ENCODE results near the gene MYO10. TPM values are rescaled to one million over a fixed set of nuclear protein-coding genes. Genes with fewer than 3 reads are reported as not detected.
A peak's percentile ranks its signal among the peaks of the same experiment; 100 is the strongest.

Gene MYO10
- polyA plus RNA-seq, 3 donors = 0.23 to 1.1 (median 0.35) TPM

- intact Hi-C loops (cut with micrococcal nuclease) = loop anchor here (2.0 to 10.0 kb wide), 4 partner anchors 144 to 411 kb away; partner anchors contain the start of gene MYO10 (in 1 of the 2)
- Mint-ChIP-seq H3K4me3 (peak overlapping the region in 1 of 2 donors; percentile 60), H3K4me1 (peaks cover 8% of the 10 kb centered on the region), H3K36me3 (no peaks in the 10 kb centered on the region), H3K27ac (no peak overlapping the region), H3K9me3 (no peaks in the 10 kb centered on the region), H3K27me3 (ENCODE audit: low read depth in 3 of 3) (peaks cover 2 to 4% (median 3%) of the 10 kb centered on the region in 3 donors)
- H2AFZ ChIP-seq (ENCODE audit: insufficient read depth, low read depth, low read length, poor library complexity, severe bottlenecking) = no peak overlapping the region
- H3K4me3 ChIP-seq (replicated peaks in 1 of 3; ENCODE audit: low read depth in 2 of 3, low read length in 3 of 3) = no peak overlapping the region
- no peaks in the 10 kb centered on the region for H4K20me1 ChIP-seq (ENCODE audit: insufficient read depth, low read length)
- H3K4me2 ChIP-seq (replicated peaks; ENCODE audit: extremely low read depth, low read length, poor library complexity, severe bottlenecking) = no peak overlapping the region
- H3K79me2 ChIP-seq (ENCODE audit: insufficient read depth, low read length) = no peaks in the 10 kb centered on the region
- 46% methylated on average over 2 of the region's 6 CpGs for WGBS (ENCODE audit: insufficient coverage)
- H3K9me3 ChIP-seq (replicated peaks in 1 of 2; ENCODE audit: control insufficient read depth in 1 of 2, insufficient read depth in 1 of 2, low read length in 2 of 2) = no peaks in the 10 kb centered on the region
- TF ChIP-seq, protein P1, sequence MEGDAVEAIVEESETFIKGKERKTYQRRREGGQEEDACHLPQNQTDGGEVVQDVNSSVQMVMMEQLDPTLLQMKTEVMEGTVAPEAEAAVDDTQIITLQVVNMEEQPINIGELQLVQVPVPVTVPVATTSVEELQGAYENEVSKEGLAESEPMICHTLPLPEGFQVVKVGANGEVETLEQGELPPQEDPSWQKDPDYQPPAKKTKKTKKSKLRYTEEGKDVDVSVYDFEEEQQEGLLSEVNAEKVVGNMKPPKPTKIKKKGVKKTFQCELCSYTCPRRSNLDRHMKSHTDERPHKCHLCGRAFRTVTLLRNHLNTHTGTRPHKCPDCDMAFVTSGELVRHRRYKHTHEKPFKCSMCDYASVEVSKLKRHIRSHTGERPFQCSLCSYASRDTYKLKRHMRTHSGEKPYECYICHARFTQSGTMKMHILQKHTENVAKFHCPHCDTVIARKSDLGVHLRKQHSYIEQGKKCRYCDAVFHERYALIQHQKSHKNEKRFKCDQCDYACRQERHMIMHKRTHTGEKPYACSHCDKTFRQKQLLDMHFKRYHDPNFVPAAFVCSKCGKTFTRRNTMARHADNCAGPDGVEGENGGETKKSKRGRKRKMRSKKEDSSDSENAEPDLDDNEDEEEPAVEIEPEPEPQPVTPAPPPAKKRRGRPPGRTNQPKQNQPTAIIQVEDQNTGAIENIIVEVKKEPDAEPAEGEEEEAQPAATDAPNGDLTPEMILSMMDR (IDR thresholded peaks at IDR 0.05) = peak; percentile 77
- H3K4me1 ChIP-seq (ENCODE audit: control insufficient read depth in 1 of 2, insufficient read depth in 2 of 2, low read length in 2 of 2) = no peaks in the 10 kb centered on the region
- DNase-seq = peak; percentile 17 to 55 (median 35)
- H3K27ac ChIP-seq (ENCODE audit: low read depth in 1 of 2, low read length in 2 of 2) = no peak overlapping the region
- H3K36me3 ChIP-seq (replicated peaks in 1 of 2; ENCODE audit: control insufficient read depth in 1 of 2, insufficient read depth in 2 of 2, low read length in 2 of 2) = no peaks in the 10 kb centered on the region
- no peak overlapping the region for H3K9ac ChIP-seq (ENCODE audit: insufficient read depth, low read length, poor library complexity, severe bottlenecking)
- no peaks in the 10 kb centered on the region for H3K27me3 ChIP-seq (ENCODE audit: control insufficient read depth in 2 of 2, insufficient read depth in 2 of 2, low read length in 2 of 2)
These were observed 144.9 kb downstream of the MYO10 start for GRCh38 chr5:16791036-16791705.

DNA sequence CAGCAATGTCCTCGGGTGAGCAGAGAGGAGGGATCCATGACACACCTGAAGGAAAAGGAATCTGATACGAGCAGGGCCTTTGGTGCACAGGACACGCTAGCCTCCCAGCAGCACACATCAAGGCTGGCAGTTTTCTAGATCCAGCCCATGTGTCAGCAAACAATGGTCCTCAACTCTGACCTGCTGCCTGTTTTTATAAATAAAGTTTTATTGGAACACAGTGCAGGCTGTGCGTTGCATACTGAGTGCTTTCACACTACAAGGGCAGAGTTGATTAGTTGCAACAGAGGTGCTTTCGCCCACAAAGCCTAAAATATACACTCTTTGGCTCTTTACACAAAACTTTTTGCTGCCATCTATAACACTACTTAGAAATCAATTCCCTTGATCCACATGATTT lies 147.1 kb downstream of the MYO10 start:
- Histone ChIP-seq H3K27ac (ENCODE audit: low read depth in 1 of 2, low read length in 2 of 2) (no peak overlapping the region), H2AFZ (ENCODE audit: insufficient read depth, low read depth, low read length, poor library complexity, severe bottlenecking) (no peak overlapping the region), H3K4me1 (ENCODE audit: control insufficient read depth in 1 of 2, insufficient read depth in 2 of 2, low read length in 2 of 2) (no peaks in the 10 kb centered on the region), H3K27me3 (ENCODE audit: control insufficient read depth in 2 of 2, insufficient read depth in 2 of 2, low read length in 2 of 2) (no peaks in the 10 kb centered on the region), H3K4me2 (replicated peaks; ENCODE audit: extremely low read depth, low read length, poor library complexity, severe bottlenecking) (no peak overlapping the region), H3K36me3 (replicated peaks in 1 of 2; ENCODE audit: control insufficient read depth in 1 of 2, insufficient read depth in 2 of 2, low read length in 2 of 2) (no peaks in the 10 kb centered on the region), H3K79me2 (ENCODE audit: insufficient read depth, low read length) (no peaks in the 10 kb centered on the region), H3K9ac (ENCODE audit: insufficient read depth, low read length, poor library complexity, severe bottlenecking) (no peak overlapping the region), H3K9me3 (replicated peaks in 1 of 2; ENCODE audit: control insufficient read depth in 1 of 2, insufficient read depth in 1 of 2, low read length in 2 of 2) (no peaks in the 10 kb centered on the region), H3K4me3 (replicated peaks in 1 of 3; ENCODE audit: low read depth in 2 of 3, low read length in 3 of 3) (no peak overlapping the region), H4K20me1 (ENCODE audit: insufficient read depth, low read length) (no peaks in the 10 kb centered on the region)
- H3K4me3 Mint-ChIP-seq = no peak overlapping the region
- no peak for DNase-seq
- intact Hi-C loops (cut with micrococcal nuclease) = no loop called here
- H3K27me3 Mint-ChIP-seq (ENCODE audit: low read depth in 3 of 3) = peaks cover 0 to 4% (median 3%) of the 10 kb centered on the region in 3 donors
- H3K9me3 Mint-ChIP-seq = peaks cover 0 to 2% (median 0%) of the 10 kb centered on the region in 7 donors
- WGBS (ENCODE audit: insufficient coverage) = 100% methylated on average over 2 of the region's 5 CpGs
- TF ChIP-seq, protein P1 (IDR thresholded peaks at IDR 0.05) = no peak
- H3K27ac Mint-ChIP-seq = no peak overlapping the region
- no peaks in the 10 kb centered on the region for H3K36me3 Mint-ChIP-seq
- peaks cover 8% of the 10 kb centered on the region for H3K4me1 Mint-ChIP-seq
